WI38 (cell line): ENCODE measurements around the gene FKBP1B.

Source experiments
- H3K4me3 ChIP-seq: 2 replicates; pipeline ENCODE4 v1.5.1; 2011; ENCODE audit warnings: low read depth, mild to moderate bottlenecking, control low read depth, low read length
- CTCF ChIP-seq: IDR thresholded peaks from 2 replicates; pipeline ENCODE4 v1.5.1; 2012; ENCODE audit warnings: low read depth, mild to moderate bottlenecking, control low read depth, low read length

The FKBP1B gene

GRCh38 chr2:24046930-24047702 lies 2.4 kb upstream of the FKBP1B start, which contains the start of gene WDCP:
TSS of gene WDCP (minus strand) at chr2:24047391. CDS start at chr2:24039494, 7,897 bp downstream.
- no peak for TF ChIP-seq CTCF
- peak within 1 kb of the TSS; percentile 84 for H3K4me3 ChIP-seq

- no peak overlapping the region for H3K4me3 ChIP-seq
- no peak for TF ChIP-seq CTCF
Observed at GRCh38 chr2:24047703-24048033, 1.9 kb upstream of the FKBP1B start.

- no peak for TF ChIP-seq CTCF
- H3K4me3 ChIP-seq = peak overlapping the region; percentile 68
Observed at GRCh38 chr2:24048769-24049484, 614 bp upstream of the FKBP1B start.

GRCh38 chr2:24050041-24050979 lies 769 bp downstream of the FKBP1B start:
- TF ChIP-seq CTCF = no peak
- peak overlapping the region; percentile 68 for H3K4me3 ChIP-seq

GRCh38 chr2:24051833-24052232 lies 2.3 kb downstream of the FKBP1B start:
- H3K4me3 ChIP-seq = no peak overlapping the region

GRCh38 chr2:24052951-24053350 lies 3.4 kb downstream of the FKBP1B start:
- TF ChIP-seq CTCF = no peak
- no peak overlapping the region for H3K4me3 ChIP-seq

More at GRCh38 chr2:24051833-24052232, 2.3 kb downstream of the FKBP1B start:
- no peak for TF ChIP-seq CTCF
